AG04450 (cell line): Measurements from ENCODE around the gene NOL9. TPM values are rescaled to one million over a fixed set of nuclear protein-coding genes. Genes with fewer than 3 reads are reported as not detected.

Source experiments
- CTCF ChIA-PET: fragments of 300-600, 350-600 bp; formaldehyde crosslinking; extraction: SDS; loops from one replicate; lab custom pipeline; 2022; ENCODE audit warnings: antibody characterized with exemption, inconsistent platforms; lab: Charles Lee
- POLR2A ChIA-PET: fragments of 350-600 bp; formaldehyde crosslinking; extraction: SDS; loops from one replicate; lab custom pipeline; 2021; ENCODE audit warnings: antibody characterized with exemption, inconsistent platforms; lab: Yijun Ruan, JAX
- DNase-seq: peaks from one replicate; pipeline ENCODE4 v3.0.0-alpha.2; 2011; ENCODE audit warnings: low read depth, low spot score
- H3K27ac ChIP-seq: one replicate; pipeline ENCODE4 v1.5.1; 2012; ENCODE audit warnings: low read depth, low read length, control low read depth
- H3K27me3 ChIP-seq: one replicate; pipeline ENCODE4 v1.6.0; 2012; ENCODE audit warnings: low read length; ENCODE audit not compliant: control insufficient read depth, insufficient read depth
- H3K4me3 ChIP-seq: 2 replicates; pipeline ENCODE4 v1.5.1; 2011; ENCODE audit warnings: mild to moderate bottlenecking, low read depth, low read length, control low read depth
- H3K9me3 ChIP-seq: 2 replicates; pipeline ENCODE4 v1.5.1; 2012; ENCODE audit warnings: low read length; ENCODE audit not compliant: control insufficient read depth, insufficient read depth
- CTCF ChIP-seq: IDR thresholded peaks from 2 replicates; pipeline ENCODE4 v1.5.1; 2011; ENCODE audit warnings: low read depth, low read length, control low read depth, inconsistent platforms
- polyA plus RNA-seq: library from polyadenylated mRNA; depleted of rRNA; stranded (reverse); fragments of >200 nt; gene quantifications from 2 replicates; pipeline ENCODE4 v1.2.3, GENCODE V29; 2011

Gene NOL9
- polyA plus RNA-seq, 1 experiment, result 23.6 TPM

- Histone ChIP-seq H3K27ac (no peak overlapping the region), H3K9me3 (no peaks in the 10 kb centered on the region; the same call in 1 of the 2 replicates), H3K4me3 (no peak overlapping the region), H3K27me3 (peaks cover 3% of the 10 kb centered on the region)
- TF ChIP-seq CTCF, result no peak
- ChIA-PET POLR2A (no interaction called here), CTCF (interaction anchor here (0.8 to 2.6 kb wide), 2 partner anchors 12 to 16 kb away, joined by 3 to 10 read pairs; no protein-coding TSS in a partner anchor)
- no peak for DNase-seq
Measured at GRCh38 chr1:6501279-6501813, 53.0 kb downstream of the NOL9 start.

GRCh38 chr1:6500544-6501278 is 53.6 kb downstream of the NOL9 start:
- no peak for TF ChIP-seq CTCF

GRCh38 chr1:6499296-6499695 is 55.0 kb downstream of the NOL9 start:
- no peak overlapping the region for H3K27ac ChIP-seq
- ChIA-PET POLR2A (no interaction called here), CTCF (interaction anchor here (1.2 to 2.4 kb wide), 2 partner anchors 9 to 14 kb away, joined by 6 to 16 read pairs; no protein-coding TSS in a partner anchor)
- H3K27me3 ChIP-seq, result peaks cover 3% of the 10 kb centered on the region
- no peak overlapping the region for H3K4me3 ChIP-seq
- DNase-seq, result no peak
- no peak for TF ChIP-seq CTCF
- H3K9me3 ChIP-seq, result no peaks in the 10 kb centered on the region; the same call in 1 of the 2 replicates

More at GRCh38 chr1:6500544-6501278, 53.6 kb downstream of the NOL9 start:
- Histone ChIP-seq H3K27me3 (peaks cover 3% of the 10 kb centered on the region), H3K27ac (no peak overlapping the region), H3K4me3 (no peak overlapping the region), H3K9me3 (no peaks in the 10 kb centered on the region; the same call in 1 of the 2 replicates)
- DNase-seq, result no peak
- POLR2A ChIA-PET, result no interaction called here
- CTCF ChIA-PET, result interaction anchor here (2.4 kb wide), 1 partner anchor 10 kb away, joined by 16 read pairs; no protein-coding TSS in a partner anchor

- CTCF ChIA-PET, result interaction anchor here (1.2 to 2.4 kb wide), 2 partner anchors 8 to 13 kb away, joined by 6 to 16 read pairs; no protein-coding TSS in a partner anchor
- peaks cover 3% of the 10 kb centered on the region for H3K27me3 ChIP-seq
- TF ChIP-seq CTCF, result no peak
- DNase-seq, result no peak
- H3K27ac ChIP-seq, result no peak overlapping the region
- POLR2A ChIA-PET, result no interaction called here
- H3K9me3 ChIP-seq, result no peaks in the 10 kb centered on the region; the same call in 1 of the 2 replicates
- no peak overlapping the region for H3K4me3 ChIP-seq
Measured at GRCh38 chr1:6498576-6499111, 55.7 kb downstream of the NOL9 start.
